Iris pigment epithelial cell (primary cell): Measurements from ENCODE around the gene MYG1.
A peak's percentile ranks its signal among the peaks of the same experiment; 100 is the strongest.
"Not testable (repeated sequence)": the region's sequence is repeated elsewhere in the genome, so short reads cannot be mapped to it uniquely, and the experiment has no call there.

Source experiments
- DNase-seq: peaks from one replicate; pipeline ENCODE4 v3.0.0-alpha.2; 2011; ENCODE audit warnings: low read depth

MYG1 gene

GRCh38 chr12:53328043-53328435 lies 28.5 kb downstream of the MYG1 start:
- no peak for DNase-seq

DNA sequence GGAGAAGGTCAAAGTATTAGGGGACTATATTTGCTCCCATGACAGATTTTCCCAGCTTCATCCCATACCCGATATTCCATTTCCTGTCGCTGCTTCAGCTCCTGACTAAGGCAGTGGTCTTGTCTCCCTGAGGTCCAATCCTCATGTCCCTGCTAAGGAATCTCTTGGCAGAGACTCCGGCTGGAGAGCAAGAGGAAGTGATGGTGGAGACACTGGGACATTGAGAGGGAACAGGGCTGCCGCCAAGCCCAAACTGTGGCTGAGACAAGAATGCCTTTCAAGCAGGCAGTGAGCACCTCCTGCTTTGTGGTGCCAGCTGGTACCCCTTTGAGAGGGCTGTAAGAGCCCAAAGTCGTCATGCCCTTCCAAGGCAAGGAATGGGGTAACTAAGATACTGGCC lies 31.2 kb downstream of the MYG1 start:
- DNase-seq, result no peak

DNA sequence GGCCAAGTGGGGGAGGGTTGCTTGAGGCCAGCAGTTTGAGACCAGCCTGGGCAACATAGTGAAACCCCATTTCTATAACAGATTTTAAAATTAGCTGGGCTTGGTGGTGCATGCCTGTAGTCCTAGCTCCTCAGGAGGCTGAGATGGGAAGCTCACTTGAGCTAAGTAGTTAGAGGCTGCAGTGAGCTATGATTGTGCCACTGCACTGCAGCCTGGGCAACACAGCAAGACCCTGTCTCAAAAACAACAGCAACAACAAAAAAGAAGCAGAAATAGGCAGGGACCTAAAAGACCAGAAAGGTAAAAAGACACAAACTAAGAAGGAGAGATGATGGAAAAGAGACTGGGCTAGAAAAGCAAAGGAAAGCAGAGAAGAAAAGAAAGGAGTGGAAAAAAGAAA lies 32.8 kb downstream of the MYG1 start:
- not testable (repeated sequence) for DNase-seq

GRCh38 chr12:53332744-53333143 lies 33.2 kb downstream of the MYG1 start:
- DNase-seq, result no peak

- DNase-seq, result no peak
Observed at GRCh38 chr12:53333289-53333688, 33.8 kb downstream of the MYG1 start.

GRCh38 chr12:53333845-53334244 lies 34.4 kb downstream of the MYG1 start:
- DNase-seq, result no peak

DNA sequence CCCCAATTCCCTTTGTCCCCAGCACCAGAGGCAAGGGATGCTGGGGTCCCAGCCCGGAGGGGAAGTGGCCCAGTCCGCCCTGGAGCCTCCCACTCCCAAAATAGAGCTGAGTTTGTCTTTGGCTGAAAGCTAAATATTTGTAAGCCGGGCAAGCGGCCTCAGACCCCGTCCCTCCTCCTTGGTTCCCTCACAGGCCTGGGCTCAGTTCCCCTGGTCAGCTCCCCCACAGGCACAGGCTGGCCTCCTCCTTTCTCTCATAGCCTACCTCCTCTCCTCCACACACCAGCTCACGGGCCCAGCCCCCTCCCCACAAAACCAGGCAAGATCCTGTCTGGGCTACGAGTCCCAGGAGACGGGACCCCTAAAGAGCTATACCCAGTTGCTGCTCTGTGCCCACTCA lies 35.3 kb downstream of the MYG1 start:
- DNase-seq, result no peak

- DNase-seq, result no peak
Observed at GRCh38 chr12:53336181-53336681, 36.7 kb downstream of the MYG1 start, which contains the start of gene SP7. Gene SP7, minus strand, starts transcription at chr12:53336354. Its CDS starts 708 bp downstream, at chr12:53335646.

- DNase-seq, result no peak
Observed at GRCh38 chr12:53338017-53338416, 38.5 kb downstream of the MYG1 start.

GRCh38 chr12:53338916-53339315 lies 39.4 kb downstream of the MYG1 start:
- no peak for DNase-seq

- DNase-seq, result no peak
Observed at GRCh38 chr12:53340398-53340797, 40.9 kb downstream of the MYG1 start.

DNA sequence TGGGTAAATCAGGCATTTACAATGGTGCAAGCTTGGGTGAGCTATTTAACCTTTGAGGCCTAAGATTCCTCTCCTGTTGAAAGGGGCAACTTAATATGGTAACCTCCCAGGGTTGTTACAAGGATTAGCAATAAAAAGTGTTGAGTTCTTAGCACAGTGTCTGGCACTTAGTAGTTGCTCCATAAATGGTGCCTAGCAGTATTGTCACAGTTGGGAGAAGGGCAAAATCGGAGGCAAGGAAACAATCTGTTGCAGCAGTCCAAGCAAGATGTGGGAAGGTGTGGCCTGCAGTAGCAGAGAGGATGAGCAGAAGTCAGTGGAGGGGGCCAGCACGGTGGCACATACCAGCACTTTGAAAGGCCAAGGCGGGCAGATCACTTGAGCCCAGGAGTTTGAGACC lies 44.0 kb downstream of the MYG1 start:
- DNase-seq, result no peak

DNA sequence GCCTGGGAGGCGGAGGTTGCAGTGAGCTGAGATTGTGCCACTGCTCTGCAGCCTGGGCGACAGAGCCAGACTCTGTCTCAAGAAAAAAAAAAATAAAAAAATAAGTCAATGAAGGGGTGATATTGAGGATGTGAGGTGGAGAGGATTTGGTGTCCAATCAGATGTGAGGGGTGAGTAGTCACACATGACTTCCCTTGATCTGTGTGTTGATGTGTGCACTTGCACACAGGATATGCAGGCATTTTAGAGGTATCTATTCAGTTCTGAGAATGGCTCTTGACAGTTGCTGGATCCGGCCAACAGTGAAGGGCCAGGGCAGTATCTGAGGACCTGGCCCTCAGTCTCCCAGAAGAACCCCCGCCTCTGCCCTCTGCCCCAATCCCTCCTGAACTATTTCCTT lies 44.5 kb downstream of the MYG1 start:
- no peak for DNase-seq

GRCh38 chr12:53344487-53344823 lies 45.0 kb downstream of the MYG1 start:
- DNase-seq, result no peak

GRCh38 chr12:53344824-53345485 lies 45.5 kb downstream of the MYG1 start:
- peak; percentile 75 for DNase-seq

DNA sequence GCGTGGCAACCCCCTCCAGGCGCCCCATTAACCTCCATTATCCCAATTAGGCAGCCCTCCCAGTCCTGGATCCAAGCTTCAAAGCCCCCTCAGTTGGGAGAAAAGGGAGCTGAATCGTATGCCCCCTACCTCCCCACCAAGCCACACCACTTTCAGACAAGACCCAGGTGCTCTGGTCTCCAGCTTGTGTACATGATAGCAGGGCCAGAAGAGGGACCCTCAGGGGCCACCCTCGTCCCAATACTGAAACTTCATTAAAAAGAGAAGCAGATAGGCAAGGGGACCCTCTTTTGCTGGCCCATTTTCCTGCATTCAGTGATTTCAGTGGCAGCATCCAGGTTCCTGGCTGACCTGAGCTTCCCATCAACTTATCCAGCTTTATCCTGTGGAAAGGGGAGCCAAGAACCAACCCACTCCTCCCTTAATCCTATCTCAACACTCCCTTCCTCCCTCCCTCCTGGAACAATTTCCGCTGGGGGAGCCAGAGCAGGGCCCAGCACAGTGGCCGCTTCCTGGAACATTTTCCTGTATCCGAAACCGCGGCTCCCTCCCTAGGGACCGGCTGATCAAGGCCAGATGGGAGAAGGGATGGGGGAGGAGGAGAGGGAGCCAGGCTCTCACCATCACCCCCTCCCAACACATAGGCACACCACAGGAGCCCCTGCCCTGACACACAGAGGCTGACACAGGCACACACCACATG lies 46.1 kb downstream of the MYG1 start:
- DNase-seq, result no peak

DNA sequence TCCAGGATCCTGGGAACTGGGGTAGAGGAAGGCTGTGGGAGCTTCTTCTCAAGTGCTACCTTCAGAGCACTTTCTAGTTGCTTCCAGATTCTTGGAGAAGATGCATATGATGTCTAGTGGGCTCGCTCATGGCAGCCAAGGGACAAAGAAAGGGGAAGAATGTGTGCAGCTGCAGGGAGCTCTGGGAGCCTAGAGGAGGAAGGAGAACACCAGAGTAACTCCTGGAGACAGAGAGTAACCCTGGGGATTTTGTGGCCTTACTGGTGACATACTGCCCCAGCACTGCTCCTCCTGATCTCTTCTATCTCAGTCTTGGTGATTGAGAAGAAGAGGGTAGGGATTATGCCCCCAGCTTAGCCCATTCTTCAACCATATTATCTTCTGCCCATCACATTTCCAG lies 47.0 kb downstream of the MYG1 start:
- DNase-seq, result no peak

- no peak for DNase-seq
Observed at GRCh38 chr12:53347905-53348304, 48.4 kb downstream of the MYG1 start.

- peak; percentile 77 for DNase-seq
Observed at GRCh38 chr12:53352331-53353256, 53.1 kb downstream of the MYG1 start.

- no peak for DNase-seq
Observed at GRCh38 chr12:53353257-53353655, 53.8 kb downstream of the MYG1 start.

DNA sequence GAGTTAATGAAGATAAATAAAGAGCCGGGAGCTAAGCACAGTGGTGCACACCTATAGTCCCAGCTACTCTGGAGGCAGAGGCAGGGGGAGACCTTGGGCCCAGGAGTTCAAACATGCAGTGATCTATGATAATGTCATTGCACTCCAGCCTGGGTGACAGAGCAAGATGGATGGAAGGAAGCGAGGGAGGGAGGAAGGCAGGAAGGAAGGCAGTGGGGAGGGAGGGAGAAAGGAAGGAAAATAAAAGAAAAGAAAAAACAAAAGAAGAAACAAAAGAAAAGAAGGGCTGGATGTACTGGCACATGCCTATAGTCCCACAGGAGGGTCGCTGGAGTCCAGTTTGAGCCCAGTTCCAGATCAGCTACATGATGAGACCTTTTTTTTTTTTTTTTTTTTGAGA lies 55.6 kb downstream of the MYG1 start:
- DNase-seq, result no peak
